Effector CD8-positive, alpha-beta T cell (primary cell): ENCODE results near the gene WWOX.

Experiments used
- DNase-seq: peaks from one replicate; lab custom pipeline; 2025; lab: John Stamatoyannopoulos, UW

The WWOX gene

GRCh38 chr16:78768226-78768625 lies 668.8 kb downstream of the WWOX start:
- no peak for DNase-seq

GRCh38 chr16:78768718-78769117 lies 669.3 kb downstream of the WWOX start:
- no peak for DNase-seq

- DNase-seq, result peak; percentile 60
These were observed 671.1 kb downstream of the WWOX start for GRCh38 chr16:78770353-78771091.

- no peak for DNase-seq
These were observed 673.8 kb downstream of the WWOX start for GRCh38 chr16:78773291-78773702.

- no peak for DNase-seq
These were observed 674.3 kb downstream of the WWOX start for GRCh38 chr16:78773706-78774105.

GRCh38 chr16:78775161-78775561 lies 675.7 kb downstream of the WWOX start:
- no peak for DNase-seq

GRCh38 chr16:78778101-78779004 lies 678.9 kb downstream of the WWOX start:
- no peak for DNase-seq

- no peak for DNase-seq
These were observed 681.4 kb downstream of the WWOX start for GRCh38 chr16:78780808-78781207.

GRCh38 chr16:78782572-78782971 lies 683.1 kb downstream of the WWOX start:
- no peak for DNase-seq

- no peak for DNase-seq
These were observed 684.2 kb downstream of the WWOX start for GRCh38 chr16:78783570-78784079.

GRCh38 chr16:78784771-78785170 lies 685.3 kb downstream of the WWOX start:
- no peak for DNase-seq

GRCh38 chr16:78785218-78785617 lies 685.8 kb downstream of the WWOX start:
- no peak for DNase-seq

- no peak for DNase-seq
These were observed 687.2 kb downstream of the WWOX start for GRCh38 chr16:78786635-78787034.

GRCh38 chr16:78788276-78788675 lies 688.8 kb downstream of the WWOX start:
- DNase-seq, result no peak

GRCh38 chr16:78788696-78789095 lies 689.2 kb downstream of the WWOX start:
- no peak for DNase-seq

GRCh38 chr16:78789561-78789960 lies 690.1 kb downstream of the WWOX start:
- no peak for DNase-seq

GRCh38 chr16:78791011-78791410 lies 691.6 kb downstream of the WWOX start:
- no peak for DNase-seq

GRCh38 chr16:78791926-78792325 lies 692.5 kb downstream of the WWOX start:
- no peak for DNase-seq

GRCh38 chr16:78792952-78793351 lies 693.5 kb downstream of the WWOX start:
- no peak for DNase-seq

GRCh38 chr16:78794581-78795250 lies 695.3 kb downstream of the WWOX start:
- DNase-seq, result no peak

- DNase-seq, result no peak
These were observed 696.0 kb downstream of the WWOX start for GRCh38 chr16:78795433-78795832.

- DNase-seq, result no peak
These were observed 696.9 kb downstream of the WWOX start for GRCh38 chr16:78796221-78796866.
